ENCODE measurements around the gene MTHFD2L.
"Not testable (repeated sequence)": the region's sequence is repeated elsewhere in the genome, so short reads cannot be mapped to it uniquely, and the experiment has no call there.

MTHFD2L gene

GRCh38 chr4:74197080-74197479 lies 39.2 kb downstream of the MTHFD2L start:
- no peak overlapping the region for H3K4me3 ChIP-seq (ENCODE audit: control insufficient read depth, low read depth, low read length)
- no peak for DNase-seq (ENCODE audit: low read depth)
- no peak for TF ChIP-seq CTCF (IDR thresholded peaks at IDR 0.05; ENCODE audit: control insufficient read depth, insufficient read depth, low read depth, low read length, missing control alignments)

- no peak overlapping the region for H3K4me3 ChIP-seq (ENCODE audit: control insufficient read depth, low read depth, low read length)
- TF ChIP-seq CTCF (IDR thresholded peaks at IDR 0.05; ENCODE audit: control insufficient read depth, insufficient read depth, low read depth, low read length, missing control alignments), result no peak
- no peak for DNase-seq (ENCODE audit: low read depth)
Measured at GRCh38 chr4:74202062-74202586, 44.2 kb downstream of the MTHFD2L start.

GRCh38 chr4:74203467-74203866 lies 45.5 kb downstream of the MTHFD2L start:
- no peak overlapping the region for H3K4me3 ChIP-seq (ENCODE audit: control insufficient read depth, low read depth, low read length)
- DNase-seq (ENCODE audit: low read depth), result no peak
- no peak for TF ChIP-seq CTCF (IDR thresholded peaks at IDR 0.05; ENCODE audit: control insufficient read depth, insufficient read depth, low read depth, low read length, missing control alignments)

GRCh38 chr4:74205046-74205445 lies 47.1 kb downstream of the MTHFD2L start:
- TF ChIP-seq CTCF (IDR thresholded peaks at IDR 0.05; ENCODE audit: control insufficient read depth, insufficient read depth, low read depth, low read length, missing control alignments), result no peak
- H3K4me3 ChIP-seq (ENCODE audit: control insufficient read depth, low read depth, low read length), result no peak overlapping the region
- DNase-seq (ENCODE audit: low read depth), result no peak

GRCh38 chr4:74205559-74205958 lies 47.6 kb downstream of the MTHFD2L start:
- no peak for TF ChIP-seq CTCF (IDR thresholded peaks at IDR 0.05; ENCODE audit: control insufficient read depth, insufficient read depth, low read depth, low read length, missing control alignments)
- H3K4me3 ChIP-seq (ENCODE audit: control insufficient read depth, low read depth, low read length), result no peak overlapping the region
- DNase-seq (ENCODE audit: low read depth), result no peak

GRCh38 chr4:74206088-74206825 lies 48.3 kb downstream of the MTHFD2L start:
- no peak for TF ChIP-seq CTCF (IDR thresholded peaks at IDR 0.05; ENCODE audit: control insufficient read depth, insufficient read depth, low read depth, low read length, missing control alignments)
- DNase-seq (ENCODE audit: low read depth), result no peak
- H3K4me3 ChIP-seq (ENCODE audit: control insufficient read depth, low read depth, low read length), result peak overlapping the region; percentile 4; the same call in 1 of the 2 replicates

GRCh38 chr4:74214457-74215159 lies 56.7 kb downstream of the MTHFD2L start:
- not testable (repeated sequence) for H3K4me3 ChIP-seq (ENCODE audit: control insufficient read depth, low read depth, low read length); DNase-seq (ENCODE audit: low read depth)

- not testable (repeated sequence) for H3K4me3 ChIP-seq (ENCODE audit: control insufficient read depth, low read depth, low read length)
Measured at GRCh38 chr4:74215236-74215635, 57.3 kb downstream of the MTHFD2L start.

More at GRCh38 chr4:74215236-74215635, 57.3 kb downstream of the MTHFD2L start:
- not testable (repeated sequence) for DNase-seq (ENCODE audit: low read depth)

Measured in AG09309 (cell line).